Measurements from ENCODE around the gene THAP11.

Gene THAP11

DNA sequence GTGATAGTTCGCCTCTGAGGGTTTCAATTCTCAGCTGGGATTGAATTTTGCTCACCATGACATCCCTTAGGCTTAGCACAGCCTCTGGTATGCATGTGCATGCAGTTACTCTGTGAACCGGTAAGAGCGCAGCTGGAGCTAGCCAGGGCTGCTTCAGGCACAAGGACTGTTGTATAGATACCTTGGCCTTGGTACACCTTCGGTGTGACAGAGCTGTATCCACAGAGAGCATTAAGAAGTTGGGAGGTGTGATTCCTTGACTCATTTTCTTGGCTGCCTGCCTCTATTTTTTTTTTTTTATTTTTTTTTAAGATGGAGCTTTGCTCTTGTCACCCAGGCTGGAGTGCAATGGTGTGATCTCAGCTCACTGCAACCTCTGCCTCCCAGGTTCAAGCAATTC lies 2.4 kb downstream of the THAP11 start:
- TF ChIP-seq, protein P1, sequence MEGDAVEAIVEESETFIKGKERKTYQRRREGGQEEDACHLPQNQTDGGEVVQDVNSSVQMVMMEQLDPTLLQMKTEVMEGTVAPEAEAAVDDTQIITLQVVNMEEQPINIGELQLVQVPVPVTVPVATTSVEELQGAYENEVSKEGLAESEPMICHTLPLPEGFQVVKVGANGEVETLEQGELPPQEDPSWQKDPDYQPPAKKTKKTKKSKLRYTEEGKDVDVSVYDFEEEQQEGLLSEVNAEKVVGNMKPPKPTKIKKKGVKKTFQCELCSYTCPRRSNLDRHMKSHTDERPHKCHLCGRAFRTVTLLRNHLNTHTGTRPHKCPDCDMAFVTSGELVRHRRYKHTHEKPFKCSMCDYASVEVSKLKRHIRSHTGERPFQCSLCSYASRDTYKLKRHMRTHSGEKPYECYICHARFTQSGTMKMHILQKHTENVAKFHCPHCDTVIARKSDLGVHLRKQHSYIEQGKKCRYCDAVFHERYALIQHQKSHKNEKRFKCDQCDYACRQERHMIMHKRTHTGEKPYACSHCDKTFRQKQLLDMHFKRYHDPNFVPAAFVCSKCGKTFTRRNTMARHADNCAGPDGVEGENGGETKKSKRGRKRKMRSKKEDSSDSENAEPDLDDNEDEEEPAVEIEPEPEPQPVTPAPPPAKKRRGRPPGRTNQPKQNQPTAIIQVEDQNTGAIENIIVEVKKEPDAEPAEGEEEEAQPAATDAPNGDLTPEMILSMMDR (IDR thresholded peaks at IDR 0.05; ENCODE audit: insufficient read depth, low read depth, low read length, missing control alignments): no peak
- DNase-seq (ENCODE audit: low read depth): no peak
- 0 out of 2 replicates have a peak overlapping the region, but pooled peaks have one; percentile 72 for H3K4me3 ChIP-seq (ENCODE audit: low read depth, low read length)

DNA sequence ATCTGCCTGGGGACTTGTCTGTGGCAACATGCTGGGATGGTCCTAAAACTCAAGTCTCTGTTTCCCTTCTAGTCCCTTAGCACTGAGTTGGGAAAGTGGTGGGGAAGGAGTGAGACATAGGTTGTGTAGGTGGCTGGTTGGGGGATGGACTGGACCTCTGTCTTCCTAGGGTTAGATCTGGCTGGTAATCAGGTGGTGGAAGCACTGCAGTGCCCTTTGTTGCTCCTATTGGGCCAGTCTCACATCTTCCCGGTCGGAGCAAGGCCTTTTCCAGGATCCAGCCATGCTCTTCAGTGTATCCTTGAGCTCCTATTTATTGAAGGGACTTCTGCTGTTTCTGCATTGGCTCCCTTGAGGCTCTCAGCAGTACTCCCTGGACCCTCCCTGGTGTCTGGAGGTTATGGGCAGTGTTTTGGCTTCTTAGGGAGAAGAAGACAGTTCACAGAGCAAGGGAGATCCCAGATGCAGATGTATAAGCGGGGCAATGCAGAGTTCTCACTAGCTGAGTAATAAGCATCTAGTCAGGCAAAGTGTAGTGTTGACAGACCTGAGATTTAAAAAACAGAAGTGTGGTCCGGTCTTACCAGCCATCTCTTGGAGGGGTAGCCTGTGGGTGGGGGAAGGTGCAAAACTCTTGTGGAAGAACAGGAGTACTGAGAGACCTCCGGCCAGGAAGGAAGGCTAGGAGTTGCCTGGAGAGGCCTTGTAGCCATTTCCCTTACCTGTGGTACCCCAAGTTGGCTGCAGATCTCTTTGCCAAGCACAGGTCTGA lies 3.4 kb downstream of the THAP11 start:
- peak overlapping the region; percentile 67 for H3K4me3 ChIP-seq (ENCODE audit: low read depth, low read length)
- TF ChIP-seq, protein P1 (IDR thresholded peaks at IDR 0.05; ENCODE audit: insufficient read depth, low read depth, low read length, missing control alignments): no peak
- DNase-seq (ENCODE audit: low read depth): peak; percentile 34

DNA sequence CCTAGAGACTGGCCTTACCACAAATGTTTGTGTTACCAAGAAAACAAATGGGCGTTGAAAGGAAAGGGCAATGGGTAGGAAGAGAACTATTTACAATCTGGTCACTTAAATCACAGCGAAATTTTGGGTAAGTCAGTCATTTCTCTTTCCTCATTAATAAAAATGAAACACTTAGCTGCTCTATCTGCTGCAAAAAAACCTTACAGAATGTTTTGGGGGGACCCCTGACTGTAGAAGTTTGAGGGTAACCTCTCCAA lies 3.9 kb downstream of the THAP11 start:
- no peak for DNase-seq (ENCODE audit: low read depth)
- TF ChIP-seq, protein P1 (IDR thresholded peaks at IDR 0.05; ENCODE audit: insufficient read depth, low read depth, low read length, missing control alignments): no peak
- peak overlapping the region; percentile 67 for H3K4me3 ChIP-seq (ENCODE audit: low read depth, low read length)

DNA sequence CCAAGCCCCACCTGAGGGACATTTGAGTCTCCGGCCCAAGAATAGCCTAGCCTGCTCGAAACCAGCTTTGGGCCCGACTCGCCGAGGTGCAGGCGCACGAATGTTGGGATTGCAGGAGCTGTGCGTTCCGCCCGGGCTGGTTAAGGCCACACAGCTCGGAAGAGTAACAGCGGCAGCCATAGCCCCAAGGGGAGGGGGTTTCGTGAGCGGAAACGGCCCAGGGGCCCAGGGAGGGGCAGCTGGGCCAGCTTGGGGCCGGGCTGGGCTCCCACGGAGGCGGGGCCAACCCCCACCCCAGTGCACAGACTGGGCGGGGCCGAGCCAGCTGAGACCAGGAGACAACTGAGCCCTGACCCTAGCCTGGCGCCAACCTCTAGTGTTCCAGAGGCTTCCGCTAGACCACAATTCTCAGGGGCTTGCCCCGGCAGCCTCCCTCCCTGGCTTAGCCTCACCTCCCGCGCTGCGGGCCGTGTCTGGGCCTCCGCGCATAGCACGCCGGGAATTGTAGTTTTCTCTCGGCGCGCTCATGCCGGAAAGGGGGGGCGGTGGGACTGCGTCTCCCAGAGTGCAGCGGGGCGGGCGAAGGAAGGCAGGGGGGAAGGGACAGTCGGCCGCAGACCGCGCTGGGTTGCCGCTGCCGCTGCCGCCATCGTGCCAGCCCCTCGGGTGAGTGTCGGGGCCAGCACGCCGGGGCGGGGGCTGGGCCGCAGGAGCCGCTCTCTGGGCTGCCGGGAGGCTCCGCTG lies 4.4 kb downstream of the THAP11 start, which contains the start of gene NUTF2:
Gene NUTF2 (plus strand): TSS at position 614 of the 744 bp plus-strand sequence. CDS start 18,198 bp downstream, outside the sequence.
- peak; percentile 97 for DNase-seq (ENCODE audit: low read depth)
- H3K4me3 ChIP-seq (ENCODE audit: low read depth, low read length): peak within 1 kb of the TSS; percentile 67
- TF ChIP-seq, protein P1 (IDR thresholded peaks at IDR 0.05; ENCODE audit: insufficient read depth, low read depth, low read length, missing control alignments): no peak

DNA sequence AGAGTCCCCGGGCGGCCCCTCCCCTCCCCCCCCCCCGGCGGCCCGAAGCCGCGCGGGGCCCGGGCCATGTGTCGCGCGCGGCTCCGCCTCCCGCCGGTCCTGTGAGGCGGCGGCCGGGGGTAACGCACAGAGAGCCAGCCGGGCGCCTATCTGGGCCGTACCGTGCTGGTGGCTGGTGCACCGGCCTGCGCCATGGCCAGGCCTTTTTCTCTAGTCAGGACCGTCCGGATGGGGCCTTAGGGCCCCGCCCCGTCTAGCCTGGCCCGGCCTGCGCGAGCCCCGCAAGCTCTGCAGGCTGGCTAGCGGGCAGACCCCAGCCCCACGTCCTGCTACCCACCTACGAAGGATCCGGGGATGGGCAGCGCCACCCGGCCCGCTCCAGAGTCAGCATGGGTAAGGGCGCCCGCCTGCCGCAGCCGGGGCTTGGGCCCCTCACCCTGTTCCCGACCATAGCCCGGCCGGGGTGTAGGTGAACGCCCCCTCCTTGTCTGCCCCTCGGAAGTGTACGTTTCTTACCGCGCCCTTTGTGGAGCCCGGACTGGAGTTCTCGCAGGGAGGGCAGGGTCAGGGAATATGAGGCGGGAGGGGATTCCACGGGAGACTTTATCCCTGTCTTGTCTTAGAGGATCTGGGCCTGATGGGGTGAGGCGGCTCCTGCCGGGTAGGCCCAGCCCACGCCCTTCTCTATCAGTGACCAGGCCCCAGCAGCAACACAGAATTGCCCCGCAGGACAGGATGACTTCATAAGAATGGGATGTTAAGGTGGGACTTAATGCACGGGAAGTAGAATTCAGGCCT lies 5.1 kb downstream of the THAP11 start, which contains the start of gene CENPT:
Gene CENPT (minus strand): TSS at position 630 of the 798 bp plus-strand sequence. CDS start 13,834 bp downstream, outside the sequence.
- peak; percentile 22 for DNase-seq (ENCODE audit: low read depth)
- TF ChIP-seq, protein P1 (IDR thresholded peaks at IDR 0.05; ENCODE audit: insufficient read depth, low read depth, low read length, missing control alignments): no peak
- peak within 1 kb of the TSS; percentile 67 for H3K4me3 ChIP-seq (ENCODE audit: low read depth, low read length)

DNA sequence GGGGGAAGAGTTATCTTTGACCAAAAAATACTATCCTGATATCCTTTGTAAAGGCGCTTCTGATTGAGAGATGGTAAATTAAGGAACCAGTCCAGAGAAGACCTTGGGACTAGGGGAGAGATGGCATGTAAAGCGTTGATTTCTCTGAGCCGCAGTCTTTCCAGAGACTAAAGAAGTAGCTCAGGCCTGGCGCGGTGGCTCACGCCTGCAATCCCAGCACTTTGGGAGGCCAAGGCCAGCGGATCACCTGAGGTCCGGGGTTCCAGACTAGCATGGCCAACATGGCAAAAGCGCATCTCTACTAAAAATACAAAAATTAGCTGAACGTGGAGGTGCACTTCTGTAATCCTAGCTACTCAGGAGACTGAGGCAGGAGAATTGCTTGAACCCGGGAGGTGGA lies 6.0 kb downstream of the THAP11 start:
- no peak for DNase-seq (ENCODE audit: low read depth)
- TF ChIP-seq, protein P1 (IDR thresholded peaks at IDR 0.05; ENCODE audit: insufficient read depth, low read depth, low read length, missing control alignments): no peak
- peak overlapping the region; percentile 67 for H3K4me3 ChIP-seq (ENCODE audit: low read depth, low read length)
